CD4-positive, alpha-beta T cell treated with Interleukin-1 beta for 1 hour (primary cell): ENCODE results near the gene PPAN.

Experiments
- DNase-seq, 2 donors: peaks; one replicate each; pipeline ENCODE4 v3.0.0-alpha.2; 2020 to 2022

The PPAN gene

GRCh38 chr19:10093295-10094186 is 12.6 kb upstream of the PPAN start:
- DNase-seq: no peak

GRCh38 chr19:10095622-10095947 is 10.6 kb upstream of the PPAN start:
- no peak for DNase-seq

DNA sequence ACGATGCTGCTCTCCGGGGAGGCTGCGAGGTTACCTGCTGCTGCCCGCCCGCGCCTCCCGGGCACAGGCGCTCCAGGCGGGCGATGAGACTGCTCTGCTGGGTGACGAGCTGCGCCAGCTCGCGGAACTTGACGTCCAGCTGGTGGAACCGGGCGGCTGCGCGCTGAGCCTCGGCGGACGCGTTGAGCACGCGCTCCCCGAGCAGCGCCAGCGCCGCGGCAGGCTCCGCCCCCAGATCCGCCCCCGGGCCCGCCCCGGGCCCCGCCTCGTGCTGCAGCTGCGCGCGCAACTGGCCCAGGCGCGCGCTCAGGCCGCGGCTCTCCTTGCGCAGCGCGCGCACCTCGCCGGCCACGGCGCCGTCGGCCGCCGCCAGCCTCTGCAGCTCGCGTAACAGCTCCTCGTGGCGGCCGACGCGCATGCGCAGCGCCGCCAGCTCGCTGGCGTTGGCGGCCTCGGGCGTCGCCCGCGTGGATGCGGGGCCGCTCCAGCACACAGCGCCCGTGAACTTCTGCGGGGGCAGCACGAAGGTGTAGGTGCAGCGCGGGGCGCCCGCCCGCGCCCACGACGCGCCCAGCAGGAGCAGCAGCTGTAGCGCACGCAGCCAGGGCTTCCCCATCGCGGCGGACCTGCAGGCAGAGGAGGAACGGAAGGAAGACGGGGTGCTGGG is 10.1 kb upstream of the PPAN start:
- peak; percentile 94 to 95 for DNase-seq

- DNase-seq: no peak
Measured at GRCh38 chr19:10096615-10096963, 9.6 kb upstream of the PPAN start.

- no peak for DNase-seq
Measured at GRCh38 chr19:10100163-10100785, 5.9 kb upstream of the PPAN start.

DNA sequence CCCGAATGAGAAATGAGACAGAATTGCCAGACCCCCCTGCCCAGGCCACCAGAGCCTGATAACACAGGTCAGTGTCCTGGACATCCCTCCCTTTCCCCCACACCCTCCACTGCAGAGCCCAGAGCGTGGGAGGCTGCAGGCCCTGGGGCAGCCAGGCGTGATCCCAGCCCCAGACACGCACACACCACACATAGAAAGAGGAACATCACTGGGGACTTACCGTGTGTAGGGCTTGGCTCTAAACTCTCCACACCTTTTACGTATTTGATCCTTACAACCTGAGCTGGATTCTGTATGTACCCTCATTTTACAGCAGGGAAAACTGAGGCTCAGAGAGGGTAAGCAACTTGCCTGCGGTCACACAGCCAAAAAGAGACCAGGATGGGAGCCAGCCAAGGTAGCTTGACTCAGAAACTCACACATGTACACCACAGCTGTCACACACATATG is 3.4 kb upstream of the PPAN start:
- DNase-seq: peak in 1 of 2 donors; percentile 75

GRCh38 chr19:10104130-10104513 is 2.0 kb upstream of the PPAN start:
- DNase-seq: peak in 1 of 2 donors; percentile 40

DNA sequence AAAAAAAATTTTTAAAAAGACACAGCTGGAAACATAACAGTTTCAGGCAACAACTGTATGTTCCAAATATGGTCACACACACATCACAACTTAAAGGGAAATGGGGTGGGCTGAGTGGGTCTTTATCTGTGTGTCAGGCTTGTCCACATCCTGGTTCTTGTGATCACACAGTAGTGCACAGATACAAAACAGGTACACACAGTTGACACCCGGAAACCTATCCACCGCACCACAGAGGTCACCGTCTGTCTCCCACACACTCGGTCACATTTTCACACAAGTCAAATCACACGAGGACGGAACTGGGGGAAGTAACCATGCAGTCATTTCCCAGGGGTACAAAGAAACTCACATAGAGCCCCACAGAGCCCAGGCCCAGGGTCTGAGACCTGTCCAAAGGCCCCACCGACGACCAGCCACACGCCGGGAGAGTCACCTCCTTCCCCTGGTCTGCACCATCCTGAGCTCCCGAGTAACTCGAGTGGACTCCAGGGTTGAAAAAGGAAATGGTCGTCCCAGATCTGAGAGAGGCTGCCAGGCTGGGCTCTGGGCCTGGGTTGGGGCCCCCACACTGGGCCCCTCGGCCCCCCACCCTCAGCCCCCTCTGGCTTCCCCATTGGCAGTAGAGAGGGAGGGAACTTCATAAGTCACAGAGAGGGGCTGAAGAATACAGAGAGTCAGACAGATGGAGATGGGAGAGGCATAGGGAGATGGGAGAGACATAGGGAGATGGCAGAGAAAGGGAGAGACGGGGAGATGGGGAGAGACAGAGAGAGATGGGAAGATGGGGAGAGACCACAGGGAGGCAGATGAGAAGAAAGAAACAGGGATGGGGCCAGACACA is 1.3 kb upstream of the PPAN start:
- DNase-seq: peak; percentile 93 to 94

- DNase-seq: peak; percentile 49 to 69
Measured at GRCh38 chr19:10105509-10106099, 558 bp upstream of the PPAN start.

DNA sequence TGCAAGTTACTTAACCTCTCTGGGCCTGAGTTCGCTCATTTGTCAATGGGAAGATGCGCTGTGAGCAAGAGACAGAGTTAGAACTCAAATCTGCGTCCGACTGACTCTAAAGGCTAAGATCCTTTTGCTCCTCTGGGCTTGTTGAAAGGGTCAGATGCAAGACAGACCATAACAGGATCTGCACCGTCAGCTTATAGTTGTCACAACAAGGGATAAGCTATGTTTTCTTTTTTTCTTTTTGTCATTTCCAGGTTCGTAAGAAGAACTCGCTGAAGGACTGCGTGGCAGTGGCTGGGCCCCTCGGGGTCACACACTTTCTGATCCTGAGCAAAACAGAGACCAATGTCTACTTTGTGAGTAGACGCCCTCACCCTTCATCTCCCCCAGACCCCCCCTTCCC is 1.1 kb downstream of the PPAN start:
- DNase-seq: no peak

DNA sequence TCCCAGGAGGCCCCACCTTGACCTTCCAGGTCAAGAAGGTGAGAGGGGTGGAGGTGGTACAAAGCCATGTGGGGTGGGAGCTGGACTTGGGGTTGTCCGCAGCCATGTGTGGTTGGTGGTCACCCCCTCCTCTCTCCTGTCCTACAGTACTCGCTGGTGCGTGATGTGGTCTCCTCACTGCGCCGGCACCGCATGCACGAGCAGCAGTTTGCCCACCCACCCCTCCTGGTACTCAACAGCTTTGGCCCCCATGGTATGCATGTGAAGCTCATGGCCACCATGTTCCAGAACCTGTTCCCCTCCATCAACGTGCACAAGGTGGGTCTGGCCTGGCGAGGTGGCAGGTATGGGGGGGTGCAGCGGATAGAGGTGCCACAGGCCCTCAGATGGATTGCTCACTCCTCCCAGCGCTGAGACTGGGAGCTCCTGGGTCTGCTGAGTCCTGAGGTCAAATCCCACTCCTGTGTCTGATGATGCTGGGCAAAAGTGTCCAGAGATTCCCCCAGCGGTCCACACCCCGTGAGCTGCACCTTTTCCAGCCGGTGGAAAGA is 1.7 kb downstream of the PPAN start:
- DNase-seq: no peak

GRCh38 chr19:10109528-10109927 is 3.4 kb downstream of the PPAN start:
- no peak for DNase-seq

GRCh38 chr19:10110076-10110971 is 4.2 kb downstream of the PPAN start:
- DNase-seq: no peak

DNA sequence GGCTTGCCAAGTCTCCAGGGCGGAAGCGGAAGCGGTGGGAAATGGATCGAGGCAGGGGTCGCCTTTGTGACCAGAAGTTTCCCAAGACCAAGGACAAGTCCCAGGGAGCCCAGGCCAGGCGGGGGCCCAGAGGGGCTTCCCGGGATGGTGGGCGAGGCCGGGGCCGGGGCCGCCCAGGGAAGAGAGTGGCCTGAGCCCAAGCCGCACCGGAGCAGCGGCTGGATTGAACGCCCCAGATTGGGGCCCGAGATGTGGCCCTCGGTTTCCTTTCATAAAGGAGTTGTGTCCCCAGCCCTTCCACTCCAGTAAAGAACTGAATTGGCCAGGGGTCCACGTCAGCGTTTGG is 4.8 kb downstream of the PPAN start:
- no peak for DNase-seq

DNA sequence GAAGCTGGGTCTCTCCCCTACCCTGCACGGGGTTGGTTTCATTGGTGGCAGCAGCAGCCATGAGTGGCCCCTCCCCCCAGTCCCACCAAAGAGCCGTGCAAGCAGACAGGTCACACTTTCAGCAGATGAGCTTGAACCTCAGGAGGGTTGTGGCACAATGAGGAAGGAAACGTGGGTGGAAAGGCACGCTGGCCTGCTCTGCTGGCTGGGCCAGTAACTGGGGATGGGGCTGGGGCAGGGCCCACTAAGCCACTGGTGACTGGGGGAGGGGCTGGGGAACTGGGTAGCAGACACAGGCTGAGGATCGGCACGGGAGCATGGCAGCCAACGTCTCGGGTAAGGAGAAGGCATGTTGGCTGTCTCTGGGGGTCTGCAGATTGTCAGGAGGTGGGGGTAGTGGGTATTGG is 5.2 kb downstream of the PPAN start, which contains the start of gene P2RY11:
TSS of gene P2RY11 (plus strand) at position 289 of the 407 bp plus-strand sequence. CDS start at position 318, 29 bp downstream.
- DNase-seq: peak; percentile 37 to 63

- DNase-seq: peak; percentile 54 to 71
Measured at GRCh38 chr19:10112037-10112761, 6.0 kb downstream of the PPAN start.

- DNase-seq: peak; percentile 72 to 79
Measured at GRCh38 chr19:10112895-10113591, 6.9 kb downstream of the PPAN start.

- peak in 1 of 2 donors; percentile 33 for DNase-seq
Measured at GRCh38 chr19:10113592-10113963, 7.4 kb downstream of the PPAN start.

- no peak for DNase-seq
Measured at GRCh38 chr19:10113964-10114650, 7.9 kb downstream of the PPAN start.
